HG03095 (cell line): Measurements from ENCODE around the gene GHRL.
"Not testable (repeated sequence)": the region's sequence is repeated elsewhere in the genome, so short reads cannot be mapped to it uniquely, and the experiment has no call there.

ENCODE experiments used
- ATAC-seq: cut with Tn5 transposase; IDR thresholded peaks from one replicate; pipeline ENCODE4 v1.9.1; 2021; ENCODE audit warnings: moderate library complexity; ENCODE audit not compliant: unreplicated experiment

Gene GHRL

DNA sequence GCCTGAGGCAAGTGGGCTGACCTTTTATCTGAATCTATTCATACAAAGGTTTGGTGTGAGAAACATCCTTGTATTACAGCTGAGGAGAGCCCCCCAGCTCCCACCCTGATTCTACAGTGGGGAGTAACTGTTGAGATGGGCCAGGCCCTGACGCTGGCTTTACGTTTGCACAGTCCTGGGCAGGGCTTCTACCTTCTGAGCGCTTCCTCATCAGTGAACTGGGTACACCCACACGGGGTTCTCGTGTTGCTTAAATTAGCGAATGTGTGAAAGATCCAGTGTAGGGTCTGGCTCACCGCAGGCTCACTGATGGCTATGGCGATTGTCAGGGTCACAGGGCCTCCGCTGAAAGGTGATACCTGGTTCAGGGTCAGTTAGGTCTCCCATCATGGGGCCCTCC is 7.3 kb upstream of the GHRL start:
- no peak for ATAC-seq

GRCh38 chr3:10299679-10300078 is 6.9 kb upstream of the GHRL start:
- no peak for ATAC-seq

DNA sequence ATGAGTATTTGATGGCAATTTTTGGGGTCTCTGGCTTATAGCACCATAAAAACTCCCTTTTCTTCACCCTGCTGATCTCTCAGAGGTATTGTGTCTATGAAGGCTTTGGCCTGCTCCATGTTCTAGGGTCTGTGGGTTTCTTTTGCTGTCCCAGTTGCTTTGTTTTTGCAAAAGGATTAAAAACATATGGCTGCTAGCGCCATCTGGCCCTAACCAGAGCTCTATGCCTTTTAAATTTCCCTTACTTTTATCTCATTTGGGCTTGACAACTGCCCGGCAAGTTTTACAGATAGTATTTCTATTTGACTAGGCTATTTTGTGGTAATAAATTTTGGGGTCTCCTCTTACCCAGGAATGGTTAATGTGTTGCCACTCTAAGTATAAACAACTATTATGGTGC is 6.4 kb upstream of the GHRL start:
- ATAC-seq = no peak

- not testable (repeated sequence) for ATAC-seq
Measured at GRCh38 chr3:10298064-10298463, 5.3 kb upstream of the GHRL start.

DNA sequence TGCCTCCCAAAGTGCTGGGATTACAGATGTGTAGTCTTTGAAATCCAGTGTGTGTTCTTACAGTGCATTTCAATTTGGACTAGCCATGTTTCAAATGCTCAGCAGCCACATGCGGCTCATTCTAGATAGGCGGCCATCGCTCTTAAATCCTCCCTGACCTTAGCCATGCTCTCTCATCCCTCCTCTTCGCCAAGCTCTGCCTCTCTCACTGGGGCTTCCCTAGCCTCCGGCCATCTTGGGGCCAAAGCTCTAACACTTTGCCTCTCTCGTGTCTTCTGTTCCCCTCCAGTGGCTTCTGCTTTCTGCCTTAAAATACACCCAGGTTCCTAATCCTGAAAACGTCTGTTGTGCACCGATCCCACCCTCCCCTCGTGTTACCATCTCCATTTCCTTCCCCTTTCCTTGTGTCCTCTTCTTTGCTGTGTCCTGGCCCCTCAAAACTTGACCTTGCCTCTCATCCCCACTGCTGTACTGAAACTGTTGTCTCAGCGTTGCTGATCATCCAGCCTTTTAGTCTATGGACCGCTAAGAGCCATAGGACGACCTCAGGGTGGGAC is 1.4 kb upstream of the GHRL start:
- no peak for ATAC-seq

DNA sequence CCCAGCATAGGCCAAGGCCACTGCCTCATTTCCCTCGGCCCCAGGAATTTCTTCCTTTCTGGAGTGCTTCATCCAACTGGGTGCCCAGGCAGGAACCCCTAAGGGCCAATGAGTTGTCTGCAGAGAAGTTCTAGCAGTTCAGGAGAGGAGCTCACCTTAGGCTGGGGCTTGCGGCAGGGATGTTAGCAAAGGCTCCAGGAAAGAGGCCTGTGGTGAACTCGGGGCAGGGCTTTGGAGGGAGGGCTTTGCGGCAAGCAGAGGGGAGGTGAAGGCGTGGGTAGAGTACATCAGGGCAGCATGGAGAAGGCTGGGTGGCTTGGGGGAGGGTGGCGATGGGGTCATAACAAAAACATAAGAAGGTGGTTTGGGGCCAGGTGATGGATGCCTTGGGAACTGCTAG is 1.1 kb downstream of the GHRL start:
- no peak for ATAC-seq

- ATAC-seq = no peak
Measured at GRCh38 chr3:10290481-10291176, 2.1 kb downstream of the GHRL start.

DNA sequence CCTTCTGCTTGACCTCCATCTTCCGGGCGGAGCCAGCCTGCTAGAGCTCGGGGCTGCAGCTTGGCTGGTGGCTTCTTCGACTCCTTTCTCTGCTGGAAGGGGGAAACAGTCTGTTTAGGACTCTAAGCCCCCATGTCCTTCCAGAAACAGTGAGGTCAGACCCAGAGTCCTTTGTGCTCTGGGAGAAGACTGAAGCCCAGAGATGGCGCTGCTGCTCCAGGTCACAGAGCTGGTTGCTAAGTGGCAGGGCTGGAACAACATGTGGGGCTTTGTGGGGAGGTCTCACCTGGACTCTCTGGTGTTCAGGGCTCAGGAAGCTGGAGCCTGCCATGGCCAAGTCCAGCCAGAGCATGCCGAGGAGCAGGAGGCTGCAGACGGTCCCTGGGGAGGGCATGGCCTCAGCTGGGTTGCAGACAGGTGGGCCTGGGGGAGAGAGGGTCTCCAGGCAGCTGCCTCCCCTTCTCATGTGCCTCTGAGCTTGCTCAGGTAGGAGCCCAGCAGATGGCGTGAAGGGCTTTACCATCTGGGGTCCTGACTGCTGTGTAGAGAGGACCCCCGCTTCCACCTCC is 2.9 kb downstream of the GHRL start:
- ATAC-seq = no peak

DNA sequence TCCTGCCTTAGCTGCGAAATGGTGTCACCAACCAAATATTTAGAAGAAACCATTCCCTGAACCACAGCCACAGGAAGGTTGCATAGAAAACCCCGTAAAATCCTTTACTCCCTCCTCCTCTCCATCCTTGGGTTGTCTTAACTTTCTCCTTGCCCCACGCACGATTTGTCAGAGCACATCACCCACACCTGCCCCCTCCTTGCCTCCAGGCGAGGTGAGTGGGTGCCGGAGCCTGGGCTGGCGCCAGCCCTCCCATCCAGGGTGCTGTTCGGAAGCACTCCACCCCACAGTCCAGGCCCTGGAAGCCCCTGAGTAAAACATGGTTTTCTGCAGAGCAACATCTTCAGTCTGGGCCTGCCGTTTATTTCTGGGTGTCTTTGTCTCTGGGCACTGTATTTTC is 3.7 kb downstream of the GHRL start:
- no peak for ATAC-seq

DNA sequence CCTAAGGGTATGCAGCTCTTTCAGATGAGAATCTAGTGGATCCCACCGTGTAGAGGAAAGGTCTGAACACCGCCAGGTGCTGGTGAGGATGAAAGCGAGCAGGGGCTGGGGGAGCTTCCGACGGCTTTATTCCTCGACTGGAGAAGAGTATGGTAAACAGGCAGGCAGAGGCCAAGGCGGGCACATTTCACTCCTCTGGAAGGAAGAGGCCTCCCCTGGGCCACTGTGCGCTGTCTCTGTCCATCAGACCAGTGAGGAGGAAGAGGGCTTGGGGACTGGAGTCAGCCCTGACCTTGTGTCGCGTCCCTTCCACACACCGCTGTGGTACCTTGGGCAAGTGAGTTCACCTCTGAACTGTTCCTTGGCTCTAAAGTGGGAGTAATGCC is 4.2 kb downstream of the GHRL start:
- no peak for ATAC-seq

DNA sequence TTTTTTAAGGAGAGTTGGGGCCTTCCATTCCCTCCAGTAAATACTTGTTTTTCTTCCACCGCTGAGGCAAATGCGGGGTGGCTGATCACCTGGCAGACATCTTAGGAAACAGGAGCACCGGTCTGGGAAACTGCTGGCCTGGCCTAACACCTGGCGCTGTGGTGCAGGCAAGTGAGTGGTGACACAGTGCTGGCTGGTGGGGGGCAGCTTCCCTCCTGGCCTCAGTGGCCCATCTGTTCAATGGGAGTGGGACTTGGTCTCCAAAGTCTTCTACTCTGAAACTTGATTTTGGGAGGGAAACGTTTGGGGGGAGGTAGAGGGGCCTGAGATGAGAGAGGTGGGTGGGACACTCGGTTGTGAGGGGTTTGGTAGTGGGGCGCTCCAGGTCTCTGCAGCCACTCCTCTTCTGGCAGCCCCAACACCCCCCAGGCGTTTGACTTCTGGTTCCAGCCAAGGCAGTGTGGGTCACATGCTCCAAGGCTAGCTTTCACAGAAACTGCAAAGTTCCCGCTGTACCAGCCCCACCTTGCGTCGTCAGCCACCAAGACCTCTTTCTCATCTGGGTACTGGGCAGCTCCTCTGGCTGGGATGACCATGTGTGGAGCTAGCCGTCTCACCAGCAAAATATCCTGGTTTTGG is 4.7 kb downstream of the GHRL start:
- no peak for ATAC-seq

DNA sequence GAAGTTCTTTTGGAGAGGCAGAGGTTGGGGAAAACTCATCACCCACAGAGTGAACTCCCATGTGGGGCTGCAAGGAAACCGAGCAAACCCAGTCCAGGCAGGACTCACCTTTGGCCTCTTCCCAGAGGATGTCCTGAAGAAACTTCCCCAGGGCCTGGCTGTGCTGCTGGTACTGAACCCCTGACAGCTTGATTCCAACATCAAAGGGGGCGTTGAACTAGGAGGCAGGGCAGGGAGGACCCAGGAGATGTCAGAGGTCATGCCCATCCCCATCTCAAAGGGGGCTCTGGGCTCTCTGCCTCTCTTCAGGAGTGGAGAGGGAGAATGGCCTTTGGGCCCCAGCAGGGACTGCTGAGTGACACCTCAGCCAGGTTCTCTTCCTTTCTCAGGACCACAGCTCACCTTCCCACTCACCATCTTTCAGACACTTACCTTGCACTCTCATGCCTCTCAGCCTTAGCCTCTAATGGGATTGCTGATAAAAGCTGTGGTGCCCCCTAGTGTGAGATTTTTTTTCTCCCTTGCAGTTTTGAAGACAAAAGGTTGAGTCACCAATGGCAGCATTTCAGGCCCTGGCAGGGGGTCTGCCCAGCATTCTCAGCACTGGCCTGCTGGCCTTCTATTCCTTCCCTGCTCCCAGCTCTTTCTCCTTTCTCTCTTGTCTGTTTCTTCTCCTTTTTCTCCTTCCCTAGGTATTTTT is 6.0 kb downstream of the GHRL start:
- no peak for ATAC-seq

DNA sequence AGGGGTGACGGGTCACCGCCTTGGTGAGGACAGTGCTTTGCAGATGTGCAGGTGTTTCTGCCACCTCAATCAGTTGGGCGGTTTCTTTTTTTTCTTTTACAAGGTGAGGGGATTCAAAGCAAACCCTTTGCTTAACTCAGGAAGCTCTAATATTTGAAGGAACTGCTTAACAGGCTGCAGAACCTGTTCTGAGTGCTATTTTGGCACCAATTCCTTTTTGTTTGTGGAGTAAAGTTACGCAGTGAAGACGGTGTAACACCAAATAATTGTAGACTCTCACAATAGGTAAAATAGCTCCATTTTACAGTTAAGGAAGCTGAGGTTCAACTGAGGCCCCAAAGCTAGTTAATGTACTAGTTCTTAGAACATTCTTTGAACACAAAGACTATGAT is 6.6 kb downstream of the GHRL start:
- ATAC-seq = no peak

DNA sequence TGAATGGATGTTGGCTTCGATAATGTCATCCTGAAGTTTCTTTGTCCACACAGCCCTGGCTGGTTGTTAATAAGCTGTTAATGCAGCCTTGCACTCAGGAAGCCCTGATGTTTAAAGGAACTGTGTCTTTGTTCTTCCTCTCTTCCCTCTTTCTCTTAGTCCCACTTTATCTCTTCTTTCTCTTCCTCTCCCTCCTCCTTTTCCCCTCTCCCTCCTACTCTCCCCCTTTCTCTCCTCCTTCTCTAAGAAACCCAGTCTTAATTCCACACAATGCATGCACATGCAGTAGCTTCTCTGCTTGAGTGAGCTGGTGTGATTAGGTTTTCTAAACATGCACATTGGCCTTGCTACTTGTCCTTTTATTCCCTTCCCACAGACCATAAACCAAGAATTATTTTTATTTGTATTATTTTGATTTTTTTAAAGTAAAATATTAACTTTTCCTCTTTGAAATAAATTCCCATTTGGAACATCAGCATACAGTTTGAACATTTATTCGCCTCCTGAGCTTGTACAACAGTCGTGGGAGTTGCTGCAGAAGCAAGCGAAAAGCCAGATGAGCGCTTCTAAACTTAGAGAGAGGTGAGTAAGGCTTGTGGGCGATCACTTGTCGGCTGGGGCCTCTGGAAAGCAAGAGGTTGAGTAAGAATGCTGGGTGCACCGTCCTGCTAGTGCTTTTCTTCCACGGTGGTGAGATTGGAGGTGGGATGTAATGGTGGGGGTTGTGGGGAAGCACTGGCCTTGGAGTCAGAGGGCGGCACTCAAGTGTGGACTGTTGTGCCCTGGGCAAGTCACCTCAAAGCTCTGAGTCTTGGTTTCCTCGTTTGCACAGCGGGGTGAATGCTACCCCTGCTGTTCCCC is 7.2 kb downstream of the GHRL start:
- ATAC-seq = no peak

- no peak for ATAC-seq
Measured at GRCh38 chr3:10284496-10284895, 8.3 kb downstream of the GHRL start.

- no peak for ATAC-seq
Measured at GRCh38 chr3:10283638-10284037, 9.1 kb downstream of the GHRL start.

DNA sequence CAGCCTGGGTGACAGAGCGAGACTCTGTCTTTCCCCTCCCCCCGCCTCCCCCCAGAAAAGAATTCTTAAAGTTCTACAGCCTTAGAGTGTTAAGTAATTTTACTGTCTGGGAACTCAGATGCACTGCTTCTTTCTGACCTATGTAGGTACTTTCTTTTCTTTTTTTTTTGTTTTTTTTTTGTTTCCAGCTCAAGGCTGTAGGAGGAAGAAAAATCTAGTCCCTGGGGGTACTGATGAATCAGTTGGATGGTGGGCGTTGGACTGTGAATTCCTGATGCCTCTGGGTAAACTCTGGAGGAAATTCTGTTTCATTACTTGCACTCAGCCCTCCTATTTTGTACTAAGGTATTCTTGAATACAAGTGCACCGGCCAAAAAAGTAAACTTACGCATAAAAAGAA is 10.8 kb downstream of the GHRL start:
- ATAC-seq = no peak

- ATAC-seq = no peak
Measured at GRCh38 chr3:10280571-10280970, 12.2 kb downstream of the GHRL start.

DNA sequence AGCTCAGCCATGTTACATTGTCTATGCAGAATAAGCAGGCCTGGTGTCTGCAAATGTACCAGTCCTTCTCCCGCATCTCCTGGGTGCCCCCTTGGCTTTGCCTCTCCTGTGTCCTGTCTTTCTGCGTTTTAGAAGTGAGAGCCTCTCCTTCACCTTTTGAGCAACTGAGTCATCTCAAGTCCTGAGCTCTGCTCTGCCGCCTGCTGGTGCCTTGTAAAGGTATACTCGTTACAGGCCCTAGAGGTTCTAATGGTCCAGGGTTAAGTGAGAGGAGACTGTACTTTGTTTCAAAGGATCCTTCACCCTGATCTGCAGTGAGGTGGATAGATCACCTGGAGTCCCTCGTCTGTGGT is 12.6 kb downstream of the GHRL start:
- no peak for ATAC-seq

- no peak for ATAC-seq
Measured at GRCh38 chr3:10279384-10280176, 13.2 kb downstream of the GHRL start.
